Spleen (tissue), 7 donors: ENCODE measurements around the gene PRAMEF13.
"Not testable (repeated sequence)": the region's sequence is repeated elsewhere in the genome, so short reads cannot be mapped to it uniquely, and the experiment has no call there.

Experiments used
- POLR2AphosphoS5 ChIP-seq, 3 donors: sonication (generic); formaldehyde crosslinking; IDR thresholded peaks; one replicate each; pipeline ENCODE4 v1.5.1; 2017; ENCODE audit warnings: antibody characterized with exemption in 3 of 3
- TF ChIP-seq, protein P1 (sequence below), 11 experiments: fragments of 200-600 bp in 7 of 11; fragments of 450-650 bp in 4 of 11; sonication (generic) in 4 of 11; IDR thresholded peaks in 8 of 11; conservative IDR thresholded peaks in 3 of 11; 1 replicate in 7 of 11; 2 replicates in 4 of 11; pipeline versions ENCODE4 v1.4.0 to v1.8.0; 2016 to 2021; ENCODE audit warnings: antibody characterized with exemption in 11 of 11, inconsistent platforms in 4 of 11, mild to moderate bottlenecking in 1 of 11
- donor health status: DM: no; HTN: no; CAD: no; lungs with moderate emphysema.
- donor health status: DM: no; HTN: no; CAD: no.
- donor health status: DM: no; HTN: no; CAD: no.

DNA sequence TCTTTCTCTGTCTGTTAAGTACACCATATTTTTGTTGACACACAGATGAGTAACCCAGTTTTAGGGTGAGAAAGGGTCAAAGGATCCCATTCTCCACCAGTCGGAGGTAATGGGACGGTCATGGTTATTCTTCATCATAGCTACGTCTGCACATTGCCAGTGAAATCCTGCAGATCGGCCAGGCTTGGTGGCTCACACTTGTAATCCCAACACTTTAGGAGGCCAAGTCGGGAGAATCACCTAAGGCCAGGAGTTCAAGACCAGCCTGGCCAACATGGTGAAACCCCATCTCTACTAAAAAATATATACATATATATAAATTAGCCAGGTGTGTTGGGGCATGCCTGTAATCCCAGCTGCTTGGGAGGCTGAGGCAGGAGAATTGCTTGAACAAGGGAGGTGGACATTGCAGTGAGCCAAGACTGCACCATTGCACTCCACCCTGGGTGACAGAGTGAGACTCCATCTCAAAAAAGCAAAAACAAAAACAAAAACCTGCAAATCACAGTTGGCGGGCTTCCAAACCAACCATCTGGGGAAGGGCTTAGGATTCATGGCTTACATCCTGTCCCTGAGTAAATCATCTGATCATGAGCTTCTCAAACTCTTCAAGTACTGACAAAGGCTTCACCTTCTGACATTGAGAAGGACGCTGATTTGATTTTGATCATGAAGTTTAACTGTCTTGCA is 30.0 kb upstream of the PRAMEF13 start:
- TF ChIP-seq, protein P1, sequence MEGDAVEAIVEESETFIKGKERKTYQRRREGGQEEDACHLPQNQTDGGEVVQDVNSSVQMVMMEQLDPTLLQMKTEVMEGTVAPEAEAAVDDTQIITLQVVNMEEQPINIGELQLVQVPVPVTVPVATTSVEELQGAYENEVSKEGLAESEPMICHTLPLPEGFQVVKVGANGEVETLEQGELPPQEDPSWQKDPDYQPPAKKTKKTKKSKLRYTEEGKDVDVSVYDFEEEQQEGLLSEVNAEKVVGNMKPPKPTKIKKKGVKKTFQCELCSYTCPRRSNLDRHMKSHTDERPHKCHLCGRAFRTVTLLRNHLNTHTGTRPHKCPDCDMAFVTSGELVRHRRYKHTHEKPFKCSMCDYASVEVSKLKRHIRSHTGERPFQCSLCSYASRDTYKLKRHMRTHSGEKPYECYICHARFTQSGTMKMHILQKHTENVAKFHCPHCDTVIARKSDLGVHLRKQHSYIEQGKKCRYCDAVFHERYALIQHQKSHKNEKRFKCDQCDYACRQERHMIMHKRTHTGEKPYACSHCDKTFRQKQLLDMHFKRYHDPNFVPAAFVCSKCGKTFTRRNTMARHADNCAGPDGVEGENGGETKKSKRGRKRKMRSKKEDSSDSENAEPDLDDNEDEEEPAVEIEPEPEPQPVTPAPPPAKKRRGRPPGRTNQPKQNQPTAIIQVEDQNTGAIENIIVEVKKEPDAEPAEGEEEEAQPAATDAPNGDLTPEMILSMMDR (IDR thresholded peaks at IDR 0.05 in 8 of 11, conservative IDR thresholded peaks at IDR 0.05 in 3 of 11) = not testable (repeated sequence)
- not testable (repeated sequence) for TF ChIP-seq POLR2AphosphoS5 (IDR thresholded peaks at IDR 0.05)
